Left kidney (tissue), 8 donors: Measurements from ENCODE around the gene SLC8B1. TPM values are rescaled to one million over a fixed set of nuclear protein-coding genes. Genes with fewer than 3 reads are reported as not detected.

ENCODE experiments used
- DNase-seq: peaks from one replicate; pipeline ENCODE4 v3.0.0-alpha.2; 2013
- long read RNA-seq, 8 donors: transcript quantifications; one replicate each; lab custom pipeline, GENCODE V29; 2026
- polyA plus RNA-seq: library from polyadenylated mRNA; unstranded; fragments of 120-200 nt; gene quantifications from one replicate; pipeline ENCODE4 v1.2.1, GENCODE V29; 2013; ENCODE audit not compliant: insufficient read length

The SLC8B1 gene
- polyA plus RNA-seq: 13.2 TPM
- long read RNA-seq, donor 1, partial matches to known transcripts: 0 of 1 reads
- long read RNA-seq, donor 1, other reads (novel, unspliced or antisense): 0 of 1 reads
- long read RNA-seq, donor 2: 0 reads
- long read RNA-seq, donor 3: 0 reads
- long read RNA-seq, donor 4: 0 reads
- long read RNA-seq, donor 5: 0 reads
- long read RNA-seq, donor 6: 0 reads
- long read RNA-seq, donor 7, partial matches to known transcripts: 0 of 2 reads
- long read RNA-seq, donor 7, other reads (novel, unspliced or antisense): 0 of 2 reads
- long read RNA-seq, donor 8: 0 reads

GRCh38 chr12:113334786-113335539 is at the start of gene SLC8B1:
SLC8B1 (minus strand) TSS chr12:113335109; CDS start chr12:113332878, 2,231 bp downstream.
- DNase-seq: peak; percentile 85

- DNase-seq: no peak
Measured at GRCh38 chr12:113382206-113382605, 47.3 kb upstream of the SLC8B1 start.

DNA sequence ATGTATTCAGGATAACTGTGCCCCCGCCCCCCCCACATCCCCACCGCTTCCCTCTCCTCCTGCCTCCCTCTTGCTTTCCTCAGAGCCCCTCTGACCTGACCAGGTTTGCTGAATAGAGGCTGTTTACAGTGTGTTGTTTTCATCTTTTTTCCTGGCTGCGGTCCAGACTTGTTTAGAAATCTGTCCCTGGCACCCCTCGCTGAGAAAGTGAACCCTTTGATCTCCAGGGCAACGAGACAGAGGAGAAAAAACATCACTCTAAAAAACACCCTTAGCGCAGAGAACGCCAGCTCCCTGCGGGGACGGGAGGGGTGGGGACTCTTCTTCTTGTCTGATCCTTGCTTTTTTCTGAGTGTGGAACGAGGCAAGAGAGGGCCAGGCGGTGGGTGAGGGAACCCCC is 46.3 kb upstream of the SLC8B1 start:
- DNase-seq: no peak

DNA sequence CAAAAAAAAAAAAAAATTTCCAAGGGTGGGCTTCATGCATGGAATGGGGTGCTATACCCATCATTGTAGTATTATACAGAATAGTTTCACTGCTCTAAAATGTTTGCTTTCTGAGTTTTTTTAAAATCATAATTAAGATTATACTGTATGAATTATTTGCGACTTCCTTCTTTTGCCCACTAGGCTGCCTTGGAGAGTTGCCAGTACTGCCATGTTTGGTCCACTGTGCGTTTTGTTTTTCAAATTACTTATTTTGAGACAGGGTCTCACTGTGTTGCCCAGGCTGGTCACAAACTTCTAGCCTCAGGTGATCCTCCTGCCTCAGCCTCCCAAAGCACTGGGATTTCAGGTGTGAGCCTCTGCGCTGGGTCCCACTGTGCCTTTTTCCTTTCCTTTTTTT is 43.4 kb upstream of the SLC8B1 start:
- no peak for DNase-seq

DNA sequence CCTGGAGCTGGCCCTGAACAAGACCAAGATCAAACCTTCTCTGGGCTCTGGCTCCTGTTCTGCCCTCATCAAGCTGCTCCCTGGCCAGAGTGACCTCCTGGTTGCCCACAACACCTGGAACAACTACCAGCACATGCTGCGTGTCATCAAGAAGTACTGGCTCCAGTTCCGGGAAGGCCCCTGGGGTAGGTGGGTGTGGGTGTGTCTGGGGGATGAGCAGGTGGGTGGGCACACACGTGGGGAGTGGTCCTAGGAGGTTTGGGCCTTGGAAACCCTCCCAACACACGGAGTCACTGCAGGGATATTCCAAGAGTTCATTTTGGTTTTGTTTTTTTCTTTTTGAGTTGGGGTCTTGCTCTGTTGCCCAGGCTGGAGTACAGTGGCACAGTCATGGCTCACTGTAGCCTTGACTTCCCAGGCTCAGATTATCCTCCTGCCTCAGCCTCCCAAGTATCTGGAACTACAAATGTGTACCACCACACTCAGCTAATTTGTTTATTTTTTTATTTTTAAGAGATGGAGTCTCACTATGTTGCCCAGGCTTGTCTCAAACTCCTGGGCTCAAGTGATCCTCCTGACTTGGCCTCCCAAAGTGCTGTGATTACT is 40.0 kb upstream of the SLC8B1 start:
- no peak for DNase-seq

DNA sequence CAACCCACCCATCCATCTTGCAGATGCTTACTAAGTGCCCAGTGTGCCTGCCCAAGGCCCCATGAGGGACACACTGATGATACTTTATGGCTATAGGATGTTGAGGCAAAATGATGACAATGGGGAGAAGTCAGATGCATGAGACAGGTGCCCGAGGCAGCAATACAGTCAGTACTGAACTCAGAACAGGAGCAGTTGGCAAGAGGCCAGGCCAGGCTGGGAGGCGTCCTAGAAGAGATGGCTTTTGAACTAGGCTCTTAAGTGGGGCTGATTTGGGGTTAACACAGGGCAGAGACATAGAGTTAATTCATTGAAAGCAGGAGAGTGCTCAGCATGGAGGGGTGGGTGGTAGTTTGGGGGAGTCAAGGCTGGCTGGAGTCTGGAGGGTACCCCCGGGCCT is 39.1 kb upstream of the SLC8B1 start:
- DNase-seq: no peak

DNA sequence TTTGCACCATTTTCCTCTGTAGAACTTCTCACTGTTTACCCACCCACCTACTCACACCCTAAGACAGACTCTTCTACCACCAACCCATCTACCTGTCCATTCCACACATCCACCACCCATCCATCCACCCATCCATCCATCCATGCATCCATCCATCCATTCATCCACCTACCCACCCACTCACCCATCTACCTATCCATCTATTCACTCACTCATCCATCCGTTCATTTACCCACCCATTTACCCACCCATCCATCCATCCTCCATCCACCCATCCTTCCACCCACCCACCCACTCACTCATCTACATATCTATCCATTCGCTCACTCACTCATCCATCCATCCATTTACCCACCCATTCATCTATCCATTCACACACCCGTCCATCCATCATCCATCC is 38.5 kb upstream of the SLC8B1 start:
- DNase-seq: no peak

DNA sequence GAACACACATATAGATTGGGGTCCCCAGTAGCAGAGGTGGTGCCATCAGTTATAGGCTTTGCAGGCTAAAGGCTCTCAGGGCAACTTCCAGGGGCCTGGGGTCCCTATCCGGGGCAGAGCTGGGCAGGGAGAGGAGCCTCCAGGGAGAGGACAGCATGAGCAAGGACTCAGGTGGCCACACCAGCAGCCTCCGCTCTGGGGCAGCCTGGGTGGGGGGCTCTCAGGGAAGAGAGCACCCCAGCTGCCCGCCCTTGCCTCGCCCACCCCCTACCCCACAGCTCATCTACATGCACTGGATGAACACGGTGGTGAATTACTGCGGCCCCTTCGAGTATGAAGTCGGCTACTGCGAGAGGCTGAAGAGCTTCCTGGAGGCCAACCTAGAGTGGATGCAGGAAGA is 37.5 kb upstream of the SLC8B1 start:
- DNase-seq: no peak

DNA sequence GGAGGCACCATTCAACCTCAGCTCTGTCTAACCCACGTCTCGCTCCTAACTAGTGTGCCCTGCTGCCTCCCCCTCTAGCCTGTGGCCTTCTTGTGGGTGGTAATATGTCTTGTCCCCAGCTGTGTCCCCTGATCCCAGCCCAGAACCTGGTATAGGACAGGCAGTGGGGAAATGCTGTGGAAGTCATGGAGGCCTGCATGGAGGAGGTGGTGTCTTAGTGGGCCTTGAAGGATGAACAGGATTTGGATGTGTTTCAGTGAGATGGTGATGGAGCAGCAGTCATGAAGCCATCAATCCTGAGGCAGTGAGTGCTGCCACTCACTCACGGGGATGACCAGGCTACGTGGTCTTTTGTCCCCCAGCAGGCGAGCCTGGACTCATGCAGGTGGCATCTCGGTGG is 36.9 kb upstream of the SLC8B1 start:
- no peak for DNase-seq

DNA sequence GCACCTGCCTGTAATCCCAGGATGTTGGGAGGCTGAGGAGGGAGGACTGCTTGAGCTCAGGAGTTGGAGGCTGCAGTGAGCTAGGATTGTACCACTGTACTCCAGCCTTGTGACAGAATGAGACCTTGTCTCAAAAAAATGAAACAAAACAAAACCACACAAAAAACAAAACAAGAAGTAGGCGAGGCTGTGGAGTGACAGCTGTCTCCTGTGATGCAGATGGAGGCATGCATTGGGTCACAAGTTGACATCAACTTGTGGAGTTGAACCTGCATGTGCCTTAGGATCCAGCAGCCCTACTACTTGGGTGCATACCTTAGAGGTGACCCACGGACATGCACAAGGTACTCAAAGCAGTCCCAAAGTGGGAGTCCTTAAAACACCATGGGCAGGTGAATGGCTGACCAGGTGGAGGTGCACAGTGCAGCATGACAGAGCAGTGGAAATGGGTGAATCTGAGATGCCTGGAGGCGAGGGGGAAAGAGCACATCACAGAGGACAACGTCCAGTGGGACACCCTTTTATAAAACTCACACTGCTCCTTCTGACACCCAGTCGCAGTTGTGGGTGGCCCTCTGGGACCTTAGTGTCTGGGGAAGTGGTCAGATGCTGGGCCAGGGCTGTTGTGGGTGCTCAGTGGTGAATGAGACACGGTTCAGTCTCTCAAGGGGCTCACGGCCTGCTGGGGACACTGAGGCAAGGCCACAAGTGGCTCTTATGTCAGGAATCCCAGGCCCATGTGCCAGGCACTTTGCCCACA is 36.2 kb upstream of the SLC8B1 start:
- DNase-seq: no peak

GRCh38 chr12:113369391-113369985 is 34.6 kb upstream of the SLC8B1 start:
- DNase-seq: no peak

- no peak for DNase-seq
Measured at GRCh38 chr12:113368331-113368730, 33.4 kb upstream of the SLC8B1 start.

DNA sequence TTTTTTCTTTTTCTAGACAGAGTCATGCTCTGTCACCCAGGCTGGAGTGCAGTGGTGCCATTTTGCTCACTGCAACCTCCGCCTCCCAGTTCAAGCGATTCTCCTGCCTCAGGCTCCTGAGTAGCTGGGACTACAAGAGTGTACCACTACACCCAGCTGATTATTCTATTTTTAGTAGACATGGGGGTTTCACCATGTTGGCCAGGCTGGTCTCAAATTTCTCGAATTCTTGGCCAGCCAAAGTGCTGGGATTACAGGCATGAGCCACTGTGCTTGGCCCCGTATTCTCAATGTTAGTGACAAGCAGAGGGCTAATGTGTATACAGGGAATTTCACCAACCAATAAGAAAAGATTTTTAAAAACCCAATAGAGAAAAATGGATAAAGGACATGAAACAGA is 31.9 kb upstream of the SLC8B1 start:
- DNase-seq: no peak

DNA sequence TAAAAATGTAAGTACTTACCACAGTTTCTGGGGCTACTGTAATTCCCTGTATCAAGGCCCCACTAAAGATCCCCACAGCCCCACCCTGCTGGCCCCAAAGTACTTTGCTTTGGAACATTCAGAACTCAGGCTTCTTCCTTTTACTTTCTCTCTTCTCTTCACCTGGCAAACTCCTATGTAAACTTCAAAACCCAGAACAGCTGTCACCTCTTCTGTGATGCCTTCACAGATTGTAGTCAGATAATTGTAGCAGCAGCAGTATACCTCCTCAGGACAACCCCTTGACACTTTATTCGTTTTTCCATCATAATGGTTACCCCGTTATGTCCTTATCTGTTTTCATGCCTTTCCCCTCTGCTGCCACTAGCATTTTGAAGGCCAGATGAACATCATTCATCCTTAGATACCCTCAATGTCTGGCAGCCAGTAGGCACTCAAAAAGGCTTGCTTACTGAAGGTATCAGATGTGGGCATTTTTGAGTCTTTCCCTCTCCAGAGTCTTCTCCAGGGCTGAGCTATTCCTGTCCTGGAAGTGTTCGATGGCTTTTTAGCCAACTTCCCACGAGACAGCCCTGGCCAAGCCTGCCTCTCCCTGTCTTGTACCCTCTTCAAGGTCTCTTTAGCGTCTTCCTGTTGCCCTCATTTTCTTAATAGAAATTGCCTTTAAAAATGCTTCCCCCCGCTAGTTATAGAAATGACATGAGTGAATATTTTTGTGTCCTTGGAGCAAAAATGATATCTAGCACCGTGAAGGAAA is 30.9 kb upstream of the SLC8B1 start:
- no peak for DNase-seq

- no peak for DNase-seq
Measured at GRCh38 chr12:113364698-113365097, 29.8 kb upstream of the SLC8B1 start.

GRCh38 chr12:113361574-113362370 is 26.9 kb upstream of the SLC8B1 start:
- no peak for DNase-seq

DNA sequence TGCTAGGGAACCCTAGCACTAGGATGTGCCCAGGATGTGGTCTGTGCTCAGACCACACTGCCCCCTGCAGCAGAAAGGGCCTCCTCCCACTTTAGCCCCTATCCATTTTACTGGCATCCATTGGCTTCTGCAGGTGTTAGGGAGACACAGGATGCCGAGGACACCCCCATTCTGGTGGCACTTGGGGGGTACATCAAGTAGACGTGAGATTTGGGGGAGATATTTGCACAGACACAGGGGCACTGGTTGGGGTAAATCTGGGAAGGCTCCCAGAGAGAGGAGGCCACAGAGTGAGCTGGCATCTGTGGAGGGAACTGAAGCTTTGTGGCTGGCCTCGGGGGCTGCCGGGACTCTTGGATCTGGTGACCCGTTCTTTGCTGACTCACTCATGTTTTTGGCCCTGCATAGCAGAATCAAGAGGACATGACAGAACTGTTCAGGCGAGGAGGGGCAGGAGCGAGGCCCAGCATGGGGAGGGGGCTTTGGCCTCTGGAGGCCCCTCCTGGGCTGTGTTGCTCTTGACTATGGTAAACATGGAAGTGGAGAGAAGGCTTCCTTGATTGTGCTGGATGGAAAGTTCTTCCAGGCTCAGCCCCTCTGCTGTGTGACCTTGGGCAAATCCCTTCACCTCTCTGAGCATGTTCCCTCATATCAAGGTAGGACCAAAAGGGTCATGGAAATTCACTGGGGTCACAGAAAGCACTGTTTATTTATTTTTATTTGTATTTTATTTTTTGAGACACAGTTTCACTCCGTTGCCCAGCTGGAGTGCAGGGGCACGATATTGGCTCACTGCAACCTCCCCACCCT is 25.2 kb upstream of the SLC8B1 start:
- DNase-seq: no peak

GRCh38 chr12:113359133-113359938 is 24.4 kb upstream of the SLC8B1 start:
- no peak for DNase-seq
